Caki2 (cell line): Measurements from ENCODE around the gene HGFAC. TPM values are rescaled to one million over a fixed set of nuclear protein-coding genes. Genes with fewer than 3 reads are reported as not detected.

Experiments
- DNase-seq: peaks from one replicate; pipeline ENCODE4 v3.0.0-alpha.2; 2015; ENCODE audit warnings: low read depth
- in situ Hi-C: cut with HindIII; loops from 2 replicates; pipeline ENCODE4 v1.10.0; 2016; ENCODE audit warnings: low sequenced_read_pairs, low pct_unique_long_range_greater_than_20kb, mixed read lengths
- total RNA-seq: library from RNA; depleted of rRNA; stranded (reverse); fragments of >200 nt; shearing (Covaris generic); gene quantifications from 2 replicates; pipeline ENCODE4 v1.2.3, GENCODE V29; 2014; ENCODE audit warnings: low replicate concordance

The HGFAC gene
- total RNA-seq, 1 experiment from 2014 or later, result not detected

DNA sequence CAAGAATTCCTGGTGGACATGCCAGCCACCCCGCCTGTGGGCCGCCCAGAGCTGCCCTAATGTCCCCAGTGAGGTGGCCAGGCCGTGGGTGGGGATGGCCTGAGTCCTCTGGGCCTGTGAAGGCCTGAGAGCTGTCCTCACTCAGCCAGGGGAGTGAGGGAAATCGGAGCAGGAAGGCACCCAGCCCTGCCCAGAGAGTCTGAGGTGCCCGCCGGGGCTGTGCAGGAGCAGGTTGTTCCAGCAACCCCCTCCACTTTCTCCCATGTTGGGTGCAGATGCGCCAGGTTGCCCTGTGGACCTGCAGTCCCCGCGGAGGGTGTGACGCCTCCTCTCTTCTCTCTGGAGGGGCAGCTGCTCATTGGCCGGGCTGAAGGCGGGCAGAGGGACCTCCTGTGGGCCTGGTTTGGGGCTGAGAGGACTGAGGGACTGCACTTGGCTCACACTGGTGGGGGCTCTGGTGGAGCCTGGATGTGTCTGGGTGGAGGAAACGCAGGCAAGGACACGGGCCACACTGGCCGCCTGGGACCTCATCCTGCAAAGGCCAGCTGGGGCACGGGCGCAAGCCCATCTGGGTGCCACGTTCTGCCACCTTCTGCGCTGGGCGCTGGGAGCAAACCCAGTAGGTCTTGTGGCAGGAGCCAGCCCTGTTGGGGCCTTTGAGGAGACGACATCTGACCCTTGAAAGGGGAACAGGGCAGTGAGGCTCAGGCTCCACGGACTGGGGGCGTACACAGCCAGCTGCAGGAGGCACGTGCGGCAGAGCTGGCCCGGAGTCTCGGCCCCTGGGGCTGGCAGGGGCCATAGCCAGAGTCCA, 35.4 kb downstream of the HGFAC start:
- DNase-seq, result no peak
- in situ Hi-C loops, result no loop called here

- in situ Hi-C loops, result no loop called here
- no peak for DNase-seq
These were observed 36.1 kb downstream of the HGFAC start for GRCh38 chr4:3477750-3478430.

- no peak for DNase-seq
- in situ Hi-C loops, result no loop called here
These were observed 36.9 kb downstream of the HGFAC start for GRCh38 chr4:3478446-3479357.

DNA sequence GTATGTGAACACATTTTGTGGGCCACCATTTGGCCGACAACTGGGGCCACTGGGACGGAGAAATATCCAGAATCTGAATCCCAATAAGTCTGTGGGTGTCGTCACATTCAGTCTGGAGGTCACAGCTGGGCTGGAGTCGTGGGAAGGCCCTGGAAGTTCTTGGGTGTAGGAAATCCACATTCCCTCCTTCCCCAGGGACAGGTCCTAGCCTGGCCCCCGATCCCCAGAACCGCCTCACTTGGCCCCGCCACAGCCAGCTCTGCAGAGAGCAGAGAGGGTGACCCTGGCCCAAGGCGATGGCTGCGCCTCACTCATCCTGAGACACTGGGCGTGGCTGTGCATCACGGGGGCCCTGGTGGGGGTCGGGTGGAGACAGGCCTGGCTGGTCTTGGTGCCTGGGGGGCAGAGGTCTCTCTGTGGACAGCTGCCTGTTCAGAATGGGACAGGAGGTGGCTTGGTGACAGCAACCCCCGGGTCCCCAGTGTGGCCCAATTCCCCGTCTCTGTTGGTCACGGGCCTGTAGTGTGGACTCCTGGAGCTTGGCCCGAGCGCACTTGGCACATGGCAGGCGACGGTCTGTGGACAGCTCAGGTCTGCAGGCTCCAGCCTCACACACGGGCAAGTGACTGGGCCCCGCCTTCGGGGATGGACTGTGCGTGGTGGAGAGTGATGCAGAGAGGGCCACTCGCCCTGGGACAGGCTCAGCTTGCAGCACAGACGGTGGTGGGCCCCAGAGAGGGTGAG, 37.8 kb downstream of the HGFAC start:
- no peak for DNase-seq
- in situ Hi-C loops, result no loop called here

GRCh38 chr4:3480528-3481112, 38.9 kb downstream of the HGFAC start:
- DNase-seq, result peak; percentile 66
- in situ Hi-C loops, result no loop called here

DNA sequence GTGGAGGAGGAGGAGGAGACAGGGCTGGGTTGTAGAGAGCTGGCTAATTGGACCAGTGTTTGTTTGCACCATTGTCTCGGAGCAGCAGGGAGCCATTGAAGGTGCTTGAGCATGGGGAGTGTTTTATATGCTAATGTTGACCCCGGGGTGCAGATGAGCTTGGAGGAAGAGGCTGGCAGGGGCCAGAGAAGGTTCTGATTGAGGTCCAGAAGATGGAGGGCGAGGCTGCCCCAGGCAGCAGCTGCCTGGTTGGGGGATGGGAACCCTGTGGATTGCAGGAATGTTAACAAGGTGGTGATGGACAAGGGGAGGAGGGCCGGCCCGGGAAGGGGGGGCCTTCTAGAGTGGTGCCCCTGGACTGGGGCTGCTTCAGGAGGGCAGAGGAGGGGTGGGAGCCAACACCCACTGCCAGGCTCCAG, 39.4 kb downstream of the HGFAC start:
- DNase-seq, result no peak
- in situ Hi-C loops, result no loop called here

- DNase-seq, result no peak
- in situ Hi-C loops, result no loop called here
These were observed 40.1 kb downstream of the HGFAC start for GRCh38 chr4:3481783-3482393.

GRCh38 chr4:3482707-3483106, 40.9 kb downstream of the HGFAC start:
- DNase-seq, result no peak
- in situ Hi-C loops, result no loop called here

GRCh38 chr4:3483471-3483921, 41.7 kb downstream of the HGFAC start:
- peak; percentile 74 for DNase-seq

GRCh38 chr4:3484057-3484973, 42.5 kb downstream of the HGFAC start:
- in situ Hi-C loops, result no loop called here
- DNase-seq, result peak; percentile 95

More at GRCh38 chr4:3483471-3483921, 41.7 kb downstream of the HGFAC start:
- in situ Hi-C loops, result no loop called here

GRCh38 chr4:3485011-3485791, 43.4 kb downstream of the HGFAC start:
- in situ Hi-C loops, result no loop called here
- no peak for DNase-seq

DNA sequence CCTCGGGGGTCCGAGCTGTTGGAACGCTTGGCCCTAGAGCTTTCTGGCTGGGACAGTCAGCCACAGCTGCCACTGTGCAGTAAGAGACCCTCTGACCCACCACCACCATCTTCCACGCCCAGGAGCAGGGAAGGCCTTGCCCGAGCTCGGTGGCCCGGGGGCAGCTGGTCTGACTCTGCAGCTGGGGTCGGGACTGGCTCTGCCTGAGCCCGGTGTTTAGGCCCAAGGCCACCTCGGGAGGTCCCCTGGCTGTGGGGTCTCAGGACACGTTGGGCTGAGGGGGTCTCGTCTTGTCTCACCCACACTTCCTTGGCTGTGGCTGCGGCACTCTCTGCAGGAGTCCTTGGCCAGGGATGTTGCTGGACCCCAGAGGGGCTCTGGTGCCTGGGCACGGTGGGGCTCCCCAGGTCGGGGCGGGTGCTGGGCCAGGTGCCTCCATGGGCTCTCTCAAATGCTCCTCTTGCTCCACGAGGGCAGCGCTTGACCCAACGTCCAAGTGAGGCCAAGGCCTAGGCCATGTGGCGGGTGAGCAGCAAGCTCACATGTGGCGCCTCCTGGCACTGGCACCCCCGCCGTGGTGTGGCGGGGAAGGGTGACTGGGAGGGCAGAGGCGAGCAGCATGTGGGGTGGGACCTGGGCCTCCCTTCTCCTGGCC, 44.2 kb downstream of the HGFAC start:
- DNase-seq, result no peak
- in situ Hi-C loops, result no loop called here

DNA sequence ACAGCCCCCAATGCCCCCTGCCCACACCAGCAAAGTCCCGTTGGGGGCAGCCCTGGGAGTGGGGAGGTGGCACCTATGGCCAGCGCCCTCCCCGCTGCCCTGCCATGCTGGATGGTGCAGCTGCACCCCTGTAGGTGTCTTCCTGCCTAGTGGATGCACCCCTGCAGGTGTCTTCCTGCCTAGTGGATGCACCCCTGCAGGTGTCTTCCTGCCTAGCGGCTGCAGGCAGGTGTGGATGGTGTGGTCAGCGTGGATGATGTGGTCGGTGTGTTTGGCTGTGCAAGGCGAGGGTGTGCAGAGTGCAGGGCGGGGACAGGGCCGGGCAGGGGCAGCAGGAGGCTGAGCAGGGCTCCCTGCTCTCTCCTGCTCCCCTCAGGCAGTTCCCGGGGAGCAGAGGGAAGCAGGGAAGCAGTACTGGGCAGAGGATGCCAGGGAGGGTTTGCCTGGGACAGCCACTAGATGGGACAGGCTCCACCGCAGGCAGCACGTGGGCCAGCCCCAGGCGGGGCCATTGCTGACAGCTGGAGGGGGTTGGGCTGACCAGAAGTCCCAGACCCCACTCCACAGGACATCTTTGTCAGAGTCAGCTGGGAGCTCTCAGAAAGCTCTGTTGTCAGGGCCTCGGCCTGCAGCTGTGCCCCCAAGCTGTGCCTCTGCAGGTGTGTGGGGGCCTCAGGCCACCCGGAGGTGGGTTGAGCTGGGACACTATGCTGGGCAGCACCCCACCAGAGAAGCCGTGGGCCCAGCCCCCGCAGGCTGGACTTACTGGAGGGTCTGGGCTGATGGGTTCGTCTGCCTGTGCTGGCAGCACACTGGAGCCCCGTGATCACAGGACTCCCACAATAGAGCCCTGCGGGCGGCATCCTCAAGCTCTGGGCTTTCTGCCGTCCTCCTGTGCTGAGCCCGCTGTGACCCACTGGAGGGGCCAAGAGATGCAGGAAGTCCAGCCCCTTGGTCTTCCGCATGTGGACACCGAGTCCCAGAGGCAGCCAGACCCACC, 45.1 kb downstream of the HGFAC start:
- in situ Hi-C loops, result no loop called here
- peak; percentile 12 for DNase-seq

DNA sequence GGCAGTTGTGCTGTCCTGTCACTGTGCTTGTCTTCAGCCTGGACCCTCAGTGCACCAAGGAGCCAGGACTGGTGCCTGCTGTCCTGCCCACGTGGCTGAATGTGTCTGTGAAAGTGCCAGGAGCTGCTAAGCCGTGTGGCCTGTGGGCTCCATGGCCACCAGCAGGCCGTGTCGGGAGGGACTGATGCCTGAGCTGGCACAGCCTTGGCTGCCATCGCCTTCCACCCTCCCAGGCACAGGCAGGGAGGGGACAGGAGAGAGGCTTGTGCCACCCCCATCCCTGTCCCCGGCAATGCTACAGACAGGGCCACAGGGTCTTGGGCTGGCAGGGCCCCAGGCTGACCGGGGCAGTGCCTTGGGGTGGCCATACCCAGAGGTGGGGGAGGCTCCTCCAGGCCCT, 46.1 kb downstream of the HGFAC start:
- in situ Hi-C loops, result no loop called here
- DNase-seq, result no peak
